Activated CD4-positive, alpha-beta T cell treated with anti-CD3 and anti-CD28 coated beads, Interleukin-2, Interleukin-6, amounts not matched to agents 100 ng/mL and 50 ng/mL, durations not matched to agents 16 hours and 8 hours (primary cell): Measurements from ENCODE around the gene TMX1.
"Not testable (repeated sequence)": the region's sequence is repeated elsewhere in the genome, so short reads cannot be mapped to it uniquely, and the experiment has no call there.

ENCODE experiments used
- DNase-seq: peaks from one replicate; pipeline ENCODE4 v3.0.0-alpha.2; 2020

The TMX1 gene

GRCh38 chr14:51239813-51240803 lies at the start of gene TMX1:
TSS of gene TMX1 (plus strand) at chr14:51240247. CDS start at chr14:51240293, 46 bp downstream.
- peak; percentile 99 for DNase-seq

- DNase-seq: no peak
Measured at GRCh38 chr14:51201890-51202289, 38.2 kb upstream of the TMX1 start.

GRCh38 chr14:51202914-51203665 lies 37.0 kb upstream of the TMX1 start:
- DNase-seq: no peak

- DNase-seq: no peak
Measured at GRCh38 chr14:51203881-51204280, 36.2 kb upstream of the TMX1 start.

GRCh38 chr14:51205486-51205885 lies 34.6 kb upstream of the TMX1 start:
- DNase-seq: no peak

- DNase-seq: no peak
Measured at GRCh38 chr14:51206462-51206861, 33.6 kb upstream of the TMX1 start.

- DNase-seq: no peak
Measured at GRCh38 chr14:51207621-51208020, 32.4 kb upstream of the TMX1 start.

GRCh38 chr14:51208982-51209381 lies 31.1 kb upstream of the TMX1 start:
- no peak for DNase-seq

GRCh38 chr14:51209457-51209856 lies 30.6 kb upstream of the TMX1 start:
- no peak for DNase-seq

- no peak for DNase-seq
Measured at GRCh38 chr14:51210594-51210993, 29.5 kb upstream of the TMX1 start.

GRCh38 chr14:51211149-51211548 lies 28.9 kb upstream of the TMX1 start:
- DNase-seq: no peak

- DNase-seq: no peak
Measured at GRCh38 chr14:51216602-51217001, 23.4 kb upstream of the TMX1 start.

- no peak for DNase-seq
Measured at GRCh38 chr14:51219473-51220448, 20.3 kb upstream of the TMX1 start.

- not testable (repeated sequence) for DNase-seq
Measured at GRCh38 chr14:51223463-51223862, 16.6 kb upstream of the TMX1 start.

- no peak for DNase-seq
Measured at GRCh38 chr14:51224551-51224950, 15.5 kb upstream of the TMX1 start.

- no peak for DNase-seq
Measured at GRCh38 chr14:51225751-51226150, 14.3 kb upstream of the TMX1 start.

GRCh38 chr14:51228391-51228790 lies 11.7 kb upstream of the TMX1 start:
- no peak for DNase-seq

- DNase-seq: no peak
Measured at GRCh38 chr14:51228890-51229289, 11.2 kb upstream of the TMX1 start.

GRCh38 chr14:51236314-51236713 lies 3.7 kb upstream of the TMX1 start:
- DNase-seq: no peak

GRCh38 chr14:51240804-51241380 lies 845 bp downstream of the TMX1 start:
- DNase-seq: no peak

GRCh38 chr14:51242545-51243490 lies 2.8 kb downstream of the TMX1 start:
- no peak for DNase-seq
